ENCODE measurements around the gene SNX13. TPM values are rescaled to one million over a fixed set of nuclear protein-coding genes. Genes with fewer than 3 reads are reported as not detected.

Gene SNX13
- total and polyA plus RNA-seq, 2 of the 4 experiments (the other 2 are of a cell fraction) = 9.0 to 24.9 TPM

GRCh38 chr7:17887286-17887685, 53.0 kb downstream of the SNX13 start:
- CTCF ChIA-PET = no interaction called here
- in situ Hi-C loops (cut with MboI; ENCODE audit: low sequenced_read_pairs) = no loop called here
- no peak overlapping the region for H3K18ac ChIP-seq (ENCODE audit: low read depth, low read length)

More at GRCh38 chr7:17887286-17887685, 53.0 kb downstream of the SNX13 start:
- no peak overlapping the region for H2BK120ac ChIP-seq (ENCODE audit: low read depth, low read length)
- peaks cover 3% of the 10 kb centered on the region; the same call in 1 of the 2 replicates for H3K36me3 ChIP-seq (ENCODE audit: control insufficient read depth, insufficient read depth, low read length)
- H2AK9ac ChIP-seq (replicated peaks; ENCODE audit: low read depth, low read length, poor library complexity) = no peak overlapping the region
- H3K79me1 ChIP-seq (ENCODE audit: low read depth in 1 of 2, low read length in 2 of 2) = no peaks in the 10 kb centered on the region; a peak in 1 of 4 replicates
- no peak for TF ChIP-seq RAD21 (IDR thresholded peaks at IDR 0.05; ENCODE audit: low read length)
- TF ChIP-seq, protein P1, sequence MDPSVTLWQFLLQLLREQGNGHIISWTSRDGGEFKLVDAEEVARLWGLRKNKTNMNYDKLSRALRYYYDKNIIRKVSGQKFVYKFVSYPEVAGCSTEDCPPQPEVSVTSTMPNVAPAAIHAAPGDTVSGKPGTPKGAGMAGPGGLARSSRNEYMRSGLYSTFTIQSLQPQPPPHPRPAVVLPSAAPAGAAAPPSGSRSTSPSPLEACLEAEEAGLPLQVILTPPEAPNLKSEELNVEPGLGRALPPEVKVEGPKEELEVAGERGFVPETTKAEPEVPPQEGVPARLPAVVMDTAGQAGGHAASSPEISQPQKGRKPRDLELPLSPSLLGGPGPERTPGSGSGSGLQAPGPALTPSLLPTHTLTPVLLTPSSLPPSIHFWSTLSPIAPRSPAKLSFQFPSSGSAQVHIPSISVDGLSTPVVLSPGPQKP (IDR thresholded peaks at IDR 0.05; ENCODE audit: borderline replicate concordance, low read depth, low read length) = no peak
- no peak for TF ChIP-seq RFX5 (IDR thresholded peaks at IDR 0.05; ENCODE audit: low read depth, low read length)
- no peak for TF ChIP-seq CHD1 (IDR thresholded peaks at IDR 0.05; ENCODE audit: low read depth, low read length)
- TF ChIP-seq MAFK (IDR thresholded peaks at IDR 0.05; ENCODE audit: low read depth, low read length) = no peak
- TF ChIP-seq RCOR1 (IDR thresholded peaks at IDR 0.05; ENCODE audit: insufficient replicate concordance, low read length) = no peak
- TF ChIP-seq MAZ (IDR thresholded peaks at IDR 0.05; ENCODE audit: borderline replicate concordance, low read depth, low read length) = no peak
- H3K4me2 ChIP-seq (ENCODE audit: low read depth, low read length) = no peak overlapping the region
- no peak overlapping the region for H2AFZ ChIP-seq (replicated peaks; ENCODE audit: low read length, poor library complexity)
- POLR2A ChIA-PET (ENCODE audit: unreplicated experiment) = no interaction called here
- no CpG with 5 or more reads among the region's 2 CpGs for WGBS, 2 experiments (ENCODE audit: extremely low coverage in 2 of 2, insufficient read length in 1 of 2)
- ATAC-seq (ENCODE audit: low read depth) (no peak), DNase-seq (no peak)
- no peaks in the 10 kb centered on the region for H3K27me3 ChIP-seq (ENCODE audit: control insufficient read depth, insufficient read depth, low read length)
- no peak overlapping the region for H3K4me3 ChIP-seq (ENCODE audit: insufficient read depth, low read depth, low read length)
- no peaks in the 10 kb centered on the region for H3K4me1 ChIP-seq (ENCODE audit: control insufficient read depth, insufficient read depth, low read length)
- no peaks in the 10 kb centered on the region for H3K9me1 ChIP-seq (ENCODE audit: insufficient read depth, low read length)
- H3K4ac ChIP-seq (ENCODE audit: low read depth, low read length) = no peak overlapping the region
- no peak overlapping the region for H3K9ac ChIP-seq (ENCODE audit: low read depth, low read length)
- dilution Hi-C loops (cut with HindIII; ENCODE audit: low sequenced_read_pairs, unreplicated experiment) (no loop called here), intact Hi-C loops (cut with micrococcal nuclease) (no loop called here)
- no peaks in the 10 kb centered on the region for H3K9me3 ChIP-seq (ENCODE audit: control insufficient read depth, insufficient read depth, low read length)
- H2BK5ac ChIP-seq (ENCODE audit: low read depth, low read length, poor library complexity, severe bottlenecking) = no peak overlapping the region
- no peak overlapping the region for H2BK20ac ChIP-seq (ENCODE audit: low read depth, low read length)
- H2AK5ac ChIP-seq (ENCODE audit: low read depth, low read length) = no peak overlapping the region
- no peak overlapping the region for H3K56ac ChIP-seq (ENCODE audit: extremely low read depth, insufficient read depth, low read length)
- H3K14ac ChIP-seq (replicated peaks; ENCODE audit: low read depth, low read length) = no peak overlapping the region
- no peak overlapping the region for H2BK15ac ChIP-seq (ENCODE audit: low read depth, low read length)
- H3K27ac ChIP-seq (ENCODE audit: insufficient read depth, low read length) = no peak overlapping the region
- no peak overlapping the region for H4K8ac ChIP-seq (ENCODE audit: low read depth in 2 of 2, low read length in 2 of 2)
- no peaks in the 10 kb centered on the region for H4K20me1 ChIP-seq (ENCODE audit: insufficient read depth, low read length)
- no peak overlapping the region for H4K91ac ChIP-seq (ENCODE audit: insufficient read depth, low read depth, low read length)
- H4K5ac ChIP-seq (ENCODE audit: low read depth, low read length) = no peak overlapping the region
- BruUV-seq (replicated peaks) = no TSS peak
- H3K23ac ChIP-seq (ENCODE audit: low read depth, low read length) = no peak overlapping the region
